Cardiac muscle cell (in vitro differentiated cells and primary cell): ENCODE data around the gene DNAH8. TPM values are rescaled to one million over a fixed set of nuclear protein-coding genes. Genes with fewer than 3 reads are reported as not detected.

Experiments
- DNase-seq, 2 donors: peaks; one replicate each; pipeline versions ENCODE4 v3.0.0 to v3.0.0-alpha.2; 2010 to 2017; ENCODE audit warnings: low read depth in 1 of 2, low spot score in 1 of 2
- H3K27ac ChIP-seq: fragments of 200-600 bp; sonication (generic); 2 replicates; pipeline ENCODE4 v1.5.1; 2016
- H3K27me3 ChIP-seq: fragments of 200-600 bp; sonication (generic); 2 replicates; pipeline ENCODE4 v1.6.0; 2016; ENCODE audit warnings: control low read depth
- H3K36me3 ChIP-seq: fragments of 200-600 bp; sonication (generic); 2 replicates; pipeline ENCODE4 v1.5.1; 2016; ENCODE audit warnings: control low read depth
- H3K4me1 ChIP-seq: fragments of 200-600 bp; sonication (generic); 2 replicates; pipeline ENCODE4 v1.8.1; 2017; ENCODE audit warnings: low read depth, mild to moderate bottlenecking, mixed run types
- H3K4me3 ChIP-seq: fragments of 200-600 bp; sonication (generic); 2 replicates; pipeline ENCODE4 v1.5.1; 2016; ENCODE audit warnings: mild to moderate bottlenecking
- H3K9me3 ChIP-seq: fragments of 200-600 bp; sonication (generic); 2 replicates; pipeline ENCODE4 v1.5.1; 2017; ENCODE audit warnings: low read depth, mild to moderate bottlenecking, control low read depth
- polyA plus RNA-seq: library from polyadenylated mRNA; unstranded; fragments of >200 nt; fragmentation: Nextera tagmentation; extraction: Ambion mirVana; gene quantifications from 2 replicates; pipeline ENCODE4 v1.2.1, GENCODE V29; 2016
- total RNA-seq: library from RNA; depleted of rRNA; stranded (reverse); fragments of >200 nt; gene quantifications from 2 replicates; pipeline ENCODE4 v1.2.3, GENCODE V29; 2016
- TF ChIP-seq, protein P1 (sequence below): IDR thresholded peaks from 2 replicates; pipeline ENCODE4 v1.5.1; 2012; ENCODE audit warnings: low read depth, mild to moderate bottlenecking, low read length

Gene DNAH8
- total and polyA plus RNA-seq, 2 experiments from 2014 or later = not detected

- TF ChIP-seq, protein P1, sequence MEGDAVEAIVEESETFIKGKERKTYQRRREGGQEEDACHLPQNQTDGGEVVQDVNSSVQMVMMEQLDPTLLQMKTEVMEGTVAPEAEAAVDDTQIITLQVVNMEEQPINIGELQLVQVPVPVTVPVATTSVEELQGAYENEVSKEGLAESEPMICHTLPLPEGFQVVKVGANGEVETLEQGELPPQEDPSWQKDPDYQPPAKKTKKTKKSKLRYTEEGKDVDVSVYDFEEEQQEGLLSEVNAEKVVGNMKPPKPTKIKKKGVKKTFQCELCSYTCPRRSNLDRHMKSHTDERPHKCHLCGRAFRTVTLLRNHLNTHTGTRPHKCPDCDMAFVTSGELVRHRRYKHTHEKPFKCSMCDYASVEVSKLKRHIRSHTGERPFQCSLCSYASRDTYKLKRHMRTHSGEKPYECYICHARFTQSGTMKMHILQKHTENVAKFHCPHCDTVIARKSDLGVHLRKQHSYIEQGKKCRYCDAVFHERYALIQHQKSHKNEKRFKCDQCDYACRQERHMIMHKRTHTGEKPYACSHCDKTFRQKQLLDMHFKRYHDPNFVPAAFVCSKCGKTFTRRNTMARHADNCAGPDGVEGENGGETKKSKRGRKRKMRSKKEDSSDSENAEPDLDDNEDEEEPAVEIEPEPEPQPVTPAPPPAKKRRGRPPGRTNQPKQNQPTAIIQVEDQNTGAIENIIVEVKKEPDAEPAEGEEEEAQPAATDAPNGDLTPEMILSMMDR = no peak
- Histone ChIP-seq H3K4me1 (peaks cover 3% of the 10 kb centered on the region), H3K36me3 (no peaks in the 10 kb centered on the region), H3K27me3 (no peaks in the 10 kb centered on the region), H3K9me3 (no peaks in the 10 kb centered on the region), H3K27ac (no peak overlapping the region), H3K4me3 (no peak overlapping the region)
- peak; percentile 4 to 53 for DNase-seq
Measured at GRCh38 chr6:38935051-38935450, 219.9 kb downstream of the DNAH8 start.

- Histone ChIP-seq H3K4me1 (peaks cover 3% of the 10 kb centered on the region), H3K9me3 (no peaks in the 10 kb centered on the region), H3K27me3 (no peaks in the 10 kb centered on the region), H3K4me3 (no peak overlapping the region), H3K36me3 (no peaks in the 10 kb centered on the region), H3K27ac (no peak overlapping the region)
- no peak for DNase-seq
- TF ChIP-seq, protein P1 = no peak
Measured at GRCh38 chr6:38937839-38938613, 222.9 kb downstream of the DNAH8 start.

DNA sequence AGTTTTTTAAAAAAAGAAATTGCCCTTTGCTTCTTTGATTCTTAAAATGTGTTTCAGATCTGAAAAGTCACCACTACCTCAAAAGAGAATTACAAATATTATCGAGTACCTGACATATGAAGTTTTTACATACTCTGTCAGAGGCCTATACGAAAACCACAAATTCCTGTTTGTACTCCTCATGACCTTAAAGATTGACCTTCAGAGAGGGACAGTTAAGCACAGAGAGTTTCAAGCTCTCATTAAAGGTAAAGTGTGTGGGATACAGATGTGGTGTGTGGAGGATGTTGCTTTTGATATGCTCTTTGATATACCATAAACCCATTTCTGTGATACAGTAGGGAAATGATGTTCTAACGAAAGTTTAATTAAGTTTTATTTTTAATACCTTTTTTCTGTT lies 223.6 kb downstream of the DNAH8 start:
- Histone ChIP-seq H3K27ac (no peak overlapping the region), H3K27me3 (no peaks in the 10 kb centered on the region), H3K9me3 (no peaks in the 10 kb centered on the region), H3K36me3 (no peaks in the 10 kb centered on the region), H3K4me3 (no peak overlapping the region), H3K4me1 (peaks cover 3% of the 10 kb centered on the region)
- TF ChIP-seq, protein P1 = no peak
- no peak for DNase-seq

GRCh38 chr6:38942442-38942841 lies 227.3 kb downstream of the DNAH8 start:
- no peak overlapping the region for H3K27ac ChIP-seq
- no peak for DNase-seq
- H3K4me3 ChIP-seq = no peak overlapping the region
- TF ChIP-seq, protein P1 = no peak
- no peaks in the 10 kb centered on the region for H3K4me1 ChIP-seq
- H3K36me3 ChIP-seq = no peaks in the 10 kb centered on the region
- H3K9me3 ChIP-seq = no peaks in the 10 kb centered on the region
- no peaks in the 10 kb centered on the region for H3K27me3 ChIP-seq

DNA sequence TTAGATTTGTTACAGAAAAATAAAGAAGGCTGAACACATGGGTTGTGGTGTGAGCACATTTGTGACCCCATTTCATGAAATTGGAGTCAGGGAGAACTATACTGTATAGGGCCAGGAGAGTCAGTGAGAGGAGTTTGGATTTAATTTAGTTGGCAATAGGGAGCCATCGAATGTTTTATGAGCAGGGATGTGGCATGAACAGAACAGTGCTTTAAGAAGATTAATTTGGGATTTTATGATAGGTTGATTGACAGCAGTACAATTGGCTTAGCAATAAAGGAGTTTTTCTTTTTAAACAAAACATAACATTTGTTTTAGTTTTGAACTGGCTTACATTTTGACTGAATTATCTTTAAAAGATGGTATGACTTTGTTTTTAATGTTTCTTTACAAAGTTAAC lies 227.9 kb downstream of the DNAH8 start:
- no peaks in the 10 kb centered on the region for H3K9me3 ChIP-seq
- H3K27me3 ChIP-seq = no peaks in the 10 kb centered on the region
- no peak for DNase-seq
- TF ChIP-seq, protein P1 = no peak
- no peaks in the 10 kb centered on the region for H3K36me3 ChIP-seq
- H3K4me3 ChIP-seq = no peak overlapping the region
- H3K27ac ChIP-seq = no peak overlapping the region
- H3K4me1 ChIP-seq = no peaks in the 10 kb centered on the region
